MCF 10A (cell line): ENCODE measurements around the gene MVP. TPM values are rescaled to one million over a fixed set of nuclear protein-coding genes. Genes with fewer than 3 reads are reported as not detected.
A peak's percentile ranks its signal among the peaks of the same experiment; 100 is the strongest.
"Not testable (repeated sequence)": the region's sequence is repeated elsewhere in the genome, so short reads cannot be mapped to it uniquely, and the experiment has no call there.

ENCODE experiments used
- BruUV-seq: library from RNA; stranded (reverse); fragments of 400-500 nt; replicated peaks from 2 replicates; lab custom pipeline; 2021; lab: Mats Ljungman, UMichigan
- CTCF ChIA-PET: fragments of 300-600 bp; sonication (Branson Sonifier 250); formaldehyde crosslinking; extraction: SDS; loops from one replicate; lab custom pipeline; 2021; ENCODE audit warnings: antibody characterized with exemption, inconsistent platforms; lab: Yijun Ruan, JAX
- POLR2A ChIA-PET: fragments of 300-600, 350-650 bp; sonication (Branson Sonifier 250); formaldehyde crosslinking; extraction: SDS; loops from one replicate; lab custom pipeline; 2020; ENCODE audit warnings: antibody characterized with exemption, inconsistent platforms; lab: Yijun Ruan, JAX
- DNase-seq: peaks from one replicate; pipeline ENCODE4 v3.0.0-alpha.2; 2018; ENCODE audit not compliant: unreplicated experiment
- H3K27ac Mint-ChIP-seq: one replicate; pipeline ENCODE4 v1.8.0; 2022; ENCODE audit warnings: mild to moderate bottlenecking, low read depth, mixed read lengths; ENCODE audit not compliant: unreplicated experiment
- H3K27me3 Mint-ChIP-seq: one replicate; pipeline ENCODE4 v1.8.0; 2022; ENCODE audit warnings: mixed read lengths; ENCODE audit not compliant: insufficient read depth, unreplicated experiment
- H3K36me3 Mint-ChIP-seq: one replicate; pipeline ENCODE4 v1.8.0; 2022; ENCODE audit warnings: mild to moderate bottlenecking, moderate library complexity, mixed read lengths; ENCODE audit not compliant: insufficient read depth, unreplicated experiment
- H3K4me1 Mint-ChIP-seq: one replicate; pipeline ENCODE4 v1.8.0; 2022; ENCODE audit warnings: mixed read lengths; ENCODE audit not compliant: insufficient read depth, unreplicated experiment
- H3K4me3 Mint-ChIP-seq: one replicate; pipeline ENCODE4 v1.8.0; 2022; ENCODE audit warnings: mild to moderate bottlenecking, moderate library complexity, mixed read lengths; ENCODE audit not compliant: unreplicated experiment
- H3K9me3 Mint-ChIP-seq: one replicate; pipeline ENCODE4 v1.8.0; 2022; ENCODE audit warnings: mixed read lengths; ENCODE audit not compliant: unreplicated experiment
- CTCF ChIP-seq: fragments of 200-600 bp; IDR thresholded peaks from one replicate; pipeline ENCODE4 v1.8.0; 2022; ENCODE audit warnings: antibody characterized with exemption, mild to moderate bottlenecking; ENCODE audit not compliant: unreplicated experiment
- intact Hi-C: fragments of 100-400 bp; cut with micrococcal nuclease; formaldehyde crosslinking; loops from 2 replicates; pipeline ENCODE4 v1.14.1; 2022
- total RNA-seq: library from RNA; stranded (reverse); gene quantifications from 2 replicates; pipeline ENCODE4 v1.2.3, GENCODE V29; 2022

MVP gene
- total RNA-seq, 1 experiment from 2014 or later: 56.5 TPM

GRCh38 chr16:29777576-29778350 lies 42.5 kb upstream of the MVP start, which contains the start of gene ZG16:
ZG16 (plus strand) TSS chr16:29778256; CDS start chr16:29779267, 1,011 bp downstream.
- intact Hi-C loops: no loop called here
- ChIA-PET CTCF (interaction anchor here (0.6 to 1.0 kb wide), 3 partner anchors 12 to 236 kb away, joined by 3 to 4 read pairs (median 3); partner anchors contain the start of gene KIF22), POLR2A (interaction anchor here (0.7 kb wide), 1 partner anchor 133 kb away, joined by 3 read pairs; no protein-coding TSS in a partner anchor)
- peaks cover 16% of the 10 kb centered on the region for H3K4me1 Mint-ChIP-seq
- DNase-seq: no peak
- no peak for TF ChIP-seq CTCF
- no peaks in the 10 kb centered on the region for H3K27me3 Mint-ChIP-seq
- BruUV-seq: no TSS peak
- no peak within 1 kb of the TSS for H3K4me3 Mint-ChIP-seq
- H3K27ac Mint-ChIP-seq: no peak within 1 kb of the TSS
- no peaks in the 10 kb centered on the region for H3K9me3 Mint-ChIP-seq
- no peaks in the 10 kb centered on the region for H3K36me3 Mint-ChIP-seq

DNA sequence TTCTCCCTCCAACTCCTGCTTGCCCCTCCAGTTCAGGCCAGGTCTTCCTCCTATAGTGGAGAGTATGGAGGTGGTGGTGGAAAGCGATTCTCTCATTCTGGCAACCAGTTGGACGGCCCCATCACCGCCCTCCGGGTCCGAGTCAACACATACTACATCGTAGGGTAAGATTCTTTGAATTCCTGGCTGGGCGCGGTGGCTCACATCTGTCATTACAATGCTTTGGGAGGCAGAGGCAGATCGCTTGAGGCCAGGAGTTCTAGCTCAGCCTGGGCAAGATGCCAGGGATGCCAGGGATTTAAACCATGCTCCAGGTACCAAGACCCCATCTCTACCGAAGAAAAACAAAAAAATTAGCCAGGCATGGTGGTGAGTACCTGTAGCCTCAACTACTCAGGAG lies 40.8 kb upstream of the MVP start:
- intact Hi-C loops: no loop called here
- no peak for TF ChIP-seq CTCF
- Mint-ChIP-seq H3K9me3 (no peaks in the 10 kb centered on the region), H3K36me3 (no peaks in the 10 kb centered on the region), H3K27me3 (no peaks in the 10 kb centered on the region), H3K27ac (no peak overlapping the region), H3K4me1 (peaks cover 16% of the 10 kb centered on the region), H3K4me3 (no peak overlapping the region)
- ChIA-PET CTCF (interaction anchor here (0.7 to 1.0 kb wide), 2 partner anchors 10 to 50 kb away, joined by 3 read pairs; no protein-coding TSS in a partner anchor), POLR2A (no interaction called here)
- no TSS peak for BruUV-seq
- peak; percentile 18 for DNase-seq

DNA sequence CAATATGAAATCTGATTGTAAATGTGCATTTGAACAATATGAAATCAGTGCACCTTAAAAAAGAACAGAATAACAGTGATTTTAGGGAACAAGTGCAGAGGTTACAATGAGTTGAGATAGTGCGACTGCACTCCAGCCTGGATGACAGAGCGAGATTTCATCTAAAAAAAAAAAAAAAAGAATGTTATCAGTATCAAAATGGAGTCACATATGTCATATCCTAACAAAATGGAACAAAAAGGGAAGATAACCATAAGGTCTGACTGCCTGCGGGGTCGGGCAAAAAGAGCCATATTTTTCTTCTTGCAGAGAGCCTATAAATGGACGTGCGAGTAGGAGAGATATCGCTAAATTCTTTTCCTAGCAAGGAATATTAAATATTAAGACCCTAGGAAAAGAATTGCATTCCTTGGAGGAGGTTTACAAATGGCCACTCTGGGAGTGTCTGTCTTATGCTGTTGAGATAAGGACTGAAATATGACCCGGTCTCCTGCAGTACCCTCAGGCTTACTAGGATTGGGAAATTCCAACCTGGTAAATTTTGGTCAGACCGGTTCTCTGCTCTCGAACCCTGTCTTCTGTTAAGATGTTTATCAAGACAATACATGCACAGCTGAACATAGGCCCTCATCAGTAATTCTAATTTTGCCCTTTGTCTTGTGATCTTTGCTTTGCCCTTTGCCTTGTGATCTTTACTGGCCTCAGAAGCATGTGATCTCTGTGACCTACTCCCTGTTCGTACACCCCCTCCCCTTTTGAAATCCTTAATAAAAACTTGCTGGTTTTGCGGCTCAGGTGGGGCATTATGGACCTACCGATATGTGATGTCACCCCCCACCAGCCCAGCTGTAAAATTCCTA lies 36.9 kb upstream of the MVP start:
- H3K4me1 Mint-ChIP-seq, H3K4me3 Mint-ChIP-seq, BruUV-seq, H3K27me3 Mint-ChIP-seq, H3K27ac Mint-ChIP-seq, DNase-seq, H3K9me3 Mint-ChIP-seq, H3K36me3 Mint-ChIP-seq, intact Hi-C loops: not testable (repeated sequence)
- ChIA-PET CTCF (interaction anchor here (0.7 kb wide), 1 partner anchor 9 kb away, joined by 3 read pairs; no protein-coding TSS in a partner anchor), POLR2A (interaction anchor here (0.8 kb wide), 1 partner anchor 24 kb away, joined by 5 read pairs; no protein-coding TSS in a partner anchor)

- H3K27me3 Mint-ChIP-seq: no peaks in the 10 kb centered on the region
- H3K4me1 Mint-ChIP-seq: peaks cover 4% of the 10 kb centered on the region
- no peak for DNase-seq
These were observed 36.1 kb upstream of the MVP start for GRCh38 chr16:29784157-29784556.

More at GRCh38 chr16:29784157-29784556, 36.1 kb upstream of the MVP start:
- Mint-ChIP-seq H3K27ac (no peak overlapping the region), H3K9me3 (no peaks in the 10 kb centered on the region), H3K36me3 (no peaks in the 10 kb centered on the region), H3K4me3 (no peak overlapping the region)
- BruUV-seq: no TSS peak
- POLR2A ChIA-PET: no interaction called here
- intact Hi-C loops: no loop called here
- TF ChIP-seq CTCF: no peak
- CTCF ChIA-PET: interaction anchor here (0.7 kb wide), 1 partner anchor 10 kb away, joined by 3 read pairs; no protein-coding TSS in a partner anchor
